Astrocyte of the spinal cord (primary cell): ENCODE measurements around the gene GLOD4.
"Not testable (repeated sequence)": the region's sequence is repeated elsewhere in the genome, so short reads cannot be mapped to it uniquely, and the experiment has no call there.

Source experiments
- DNase-seq: peaks from one replicate; pipeline ENCODE4 v3.0.0; 2011; ENCODE audit warnings: low read depth, low spot score
- H3K4me3 ChIP-seq: 2 replicates; pipeline ENCODE4 v1.5.1; 2011; ENCODE audit warnings: low read depth, mild to moderate bottlenecking, low read length, moderate library complexity
- CTCF ChIP-seq: IDR thresholded peaks from 2 replicates; pipeline ENCODE4 v1.5.1; 2012; ENCODE audit warnings: low read depth, mild to moderate bottlenecking, low read length, inconsistent platforms
- in situ Hi-C: cut with HindIII; loops from 2 replicates; pipeline ENCODE4 v1.10.0; 2017; ENCODE audit warnings: low sequenced_read_pairs

The GLOD4 gene

DNA sequence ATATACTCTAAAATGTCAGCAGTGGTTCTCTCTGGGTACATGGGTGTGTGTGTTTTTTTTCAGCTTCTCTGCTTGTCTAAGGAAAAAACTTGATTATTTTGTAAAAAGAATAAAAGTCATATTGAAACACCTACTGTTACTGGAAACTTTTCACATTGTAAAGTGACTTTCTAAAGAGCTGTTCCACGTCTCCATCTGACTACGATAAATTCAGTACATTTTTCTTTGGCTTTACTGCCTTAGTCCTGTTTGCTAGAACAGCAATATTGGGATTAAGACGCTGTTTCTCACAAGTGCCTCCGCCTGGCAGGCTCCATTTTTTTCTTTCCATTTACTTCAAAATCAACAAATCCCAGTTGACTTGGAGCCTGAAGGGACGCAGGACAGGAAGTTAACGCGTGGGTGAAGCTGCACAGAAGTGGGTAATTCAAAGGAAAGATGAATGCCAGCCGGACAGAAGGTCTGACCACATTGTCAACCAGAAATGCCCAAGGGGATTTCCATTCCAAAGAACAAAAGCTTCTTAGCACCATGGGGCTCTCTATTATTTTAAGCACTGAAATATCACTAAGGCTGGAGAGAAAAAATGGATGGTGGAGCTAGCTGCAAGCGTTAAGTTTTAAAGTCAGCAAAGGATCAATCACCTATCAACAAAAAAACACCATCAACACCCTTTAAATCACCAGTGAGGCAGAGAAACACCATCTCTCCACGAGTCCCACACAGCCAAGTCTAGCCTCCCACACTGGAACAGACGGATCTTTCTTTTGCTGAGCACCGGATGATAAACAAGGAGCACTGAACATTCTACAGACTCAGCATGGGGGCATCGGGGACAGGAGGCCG is 8.4 kb downstream of the GLOD4 start:
- in situ Hi-C loops, result no loop called here
- DNase-seq, result no peak
- H3K4me3 ChIP-seq, result no peak overlapping the region
- no peak for TF ChIP-seq CTCF

GRCh38 chr17:773016-773415 is 9.1 kb downstream of the GLOD4 start:
- TF ChIP-seq CTCF, result no peak
- in situ Hi-C loops, result no loop called here

DNA sequence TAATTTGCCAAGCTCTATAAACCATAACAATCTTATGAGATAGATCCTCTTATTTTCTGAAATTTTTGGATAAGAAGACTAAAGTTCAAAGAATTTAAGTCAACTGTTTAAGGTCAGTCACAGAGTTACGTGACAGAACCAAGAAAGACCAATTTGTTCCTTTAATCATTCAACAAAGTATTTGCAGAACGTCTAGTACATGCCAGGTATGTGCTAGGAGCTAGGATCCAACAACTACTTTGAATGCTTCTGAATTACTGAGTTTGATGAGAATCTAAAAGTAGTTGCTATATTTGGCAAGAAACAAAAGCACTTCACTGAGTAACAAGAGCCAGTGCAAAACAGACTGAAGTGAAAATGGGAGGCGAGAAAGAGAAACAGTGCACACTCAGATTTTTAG is 15.0 kb downstream of the GLOD4 start:
- no peak overlapping the region for H3K4me3 ChIP-seq
- in situ Hi-C loops, result no loop called here
- DNase-seq, result no peak
- TF ChIP-seq CTCF, result no peak

More at GRCh38 chr17:773016-773415, 9.1 kb downstream of the GLOD4 start:
- DNase-seq, result no peak
- no peak overlapping the region for H3K4me3 ChIP-seq

DNA sequence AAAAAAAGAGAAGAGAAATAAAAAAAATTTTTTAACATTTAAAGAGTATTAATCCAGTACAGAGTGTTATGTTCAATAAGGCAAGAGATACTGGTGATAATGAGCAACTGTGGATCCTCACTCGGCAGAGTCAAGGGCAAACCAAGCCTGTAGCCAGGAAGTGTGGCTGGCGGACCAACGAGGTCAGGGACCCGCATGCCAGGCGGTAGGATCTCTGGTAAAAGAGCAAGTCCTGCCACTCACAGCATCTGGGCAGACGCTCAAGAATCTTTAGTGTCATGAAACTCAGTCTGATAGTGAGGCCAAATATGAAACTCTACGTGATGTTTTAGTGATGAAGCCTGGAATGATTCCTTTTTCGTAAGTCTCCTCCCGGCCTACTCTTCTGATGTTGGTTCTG is 21.7 kb downstream of the GLOD4 start:
- no peak for TF ChIP-seq CTCF
- H3K4me3 ChIP-seq, result no peak overlapping the region
- in situ Hi-C loops, result no loop called here
- no peak for DNase-seq

GRCh38 chr17:759964-760363 is 22.1 kb downstream of the GLOD4 start:
- DNase-seq, result no peak
- TF ChIP-seq CTCF, result no peak

GRCh38 chr17:756010-756567 is 26.0 kb downstream of the GLOD4 start:
- in situ Hi-C loops, H3K4me3 ChIP-seq, DNase-seq: not testable (repeated sequence)

More at GRCh38 chr17:759964-760363, 22.1 kb downstream of the GLOD4 start:
- in situ Hi-C loops, result no loop called here
- no peak overlapping the region for H3K4me3 ChIP-seq

DNA sequence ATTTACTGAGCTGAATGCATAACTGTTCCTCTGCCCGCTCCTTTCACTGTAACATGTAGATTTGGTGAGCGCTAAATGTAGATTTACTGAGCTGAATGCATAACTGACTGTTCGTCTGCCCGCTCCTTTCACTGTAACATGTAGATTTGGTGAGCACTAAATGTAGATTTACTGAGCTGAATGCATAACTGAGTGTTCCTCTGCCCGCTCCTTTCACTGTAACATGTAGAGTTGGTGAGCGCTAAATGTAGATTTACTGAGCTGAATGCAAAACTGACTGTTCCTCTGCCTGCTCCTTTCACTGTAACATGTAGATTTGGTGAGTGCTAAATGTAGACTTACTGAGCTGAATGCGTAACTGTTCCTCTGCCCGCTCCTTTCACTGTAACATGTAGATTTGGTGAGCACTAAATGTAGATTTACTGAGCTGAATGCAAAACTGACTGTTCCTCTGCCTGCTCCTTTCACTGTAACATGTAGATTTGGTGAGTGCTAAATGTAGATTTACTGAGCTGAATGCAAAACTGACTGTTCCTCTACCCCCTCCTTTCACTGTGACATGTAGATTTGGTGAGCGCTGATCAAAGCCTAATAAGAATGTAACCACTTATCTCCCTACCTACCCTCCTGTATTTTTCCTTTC is 26.6 kb downstream of the GLOD4 start:
- in situ Hi-C loops, DNase-seq, H3K4me3 ChIP-seq: not testable (repeated sequence)
